NB4 (cell line): Measurements from ENCODE around the gene PCSK5.
"Not testable (repeated sequence)": the region's sequence is repeated elsewhere in the genome, so short reads cannot be mapped to it uniquely, and the experiment has no call there.

Experiments used
- DNase-seq: peaks from one replicate; pipeline ENCODE4 v3.0.0; 2010; ENCODE audit warnings: low read depth
- H3K4me3 ChIP-seq: one replicate; pipeline ENCODE4 v1.5.1; 2011; ENCODE audit warnings: mild to moderate bottlenecking, low read depth, low read length, moderate library complexity
- CTCF ChIP-seq: IDR thresholded peaks from one replicate; pipeline ENCODE4 v1.5.1; 2012; ENCODE audit warnings: low read depth, low read length
- MAX ChIP-seq: IDR thresholded peaks from 2 replicates; pipeline ENCODE4 v1.6.1; 2011; ENCODE audit warnings: low read depth, low read length
- MYC ChIP-seq: IDR thresholded peaks from 2 replicates; pipeline ENCODE4 v1.6.1; 2011; ENCODE audit warnings: low read depth, low read length
- POLR2A ChIP-seq: IDR thresholded peaks from 2 replicates; pipeline ENCODE4 v1.6.1; 2011; ENCODE audit warnings: mild to moderate bottlenecking; ENCODE audit not compliant: insufficient read length; ENCODE audit errors: extremely low read depth

Gene PCSK5

GRCh38 chr9:75851917-75852316 lies 38.6 kb upstream of the PCSK5 start:
- no peak for DNase-seq
- TF ChIP-seq CTCF (no peak), POLR2A (no peak), MAX (no peak), MYC (no peak)
- no peak overlapping the region for H3K4me3 ChIP-seq

GRCh38 chr9:75852746-75853145 lies 37.7 kb upstream of the PCSK5 start:
- no peak for TF ChIP-seq CTCF
- TF ChIP-seq MYC, result no peak
- TF ChIP-seq POLR2A, result no peak
- TF ChIP-seq MAX, result no peak
- H3K4me3 ChIP-seq, result no peak overlapping the region
- DNase-seq, result no peak

- no peak overlapping the region for H3K4me3 ChIP-seq
- no peak for TF ChIP-seq MYC
- TF ChIP-seq CTCF, result peak; percentile 22
- peak; percentile 7 for DNase-seq
Observed at GRCh38 chr9:75855509-75855908, 35.0 kb upstream of the PCSK5 start.

GRCh38 chr9:75858497-75859092 lies 31.9 kb upstream of the PCSK5 start:
- H3K4me3 ChIP-seq, result no peak overlapping the region
- TF ChIP-seq MAX (no peak), MYC (no peak), CTCF (no peak), POLR2A (no peak)
- DNase-seq, result no peak

GRCh38 chr9:75864266-75864665 lies 26.2 kb upstream of the PCSK5 start:
- H3K4me3 ChIP-seq, result no peak overlapping the region
- no peak for TF ChIP-seq CTCF
- TF ChIP-seq MYC, result no peak
- TF ChIP-seq MAX, result no peak
- no peak for TF ChIP-seq POLR2A
- DNase-seq, result no peak

- no peak overlapping the region for H3K4me3 ChIP-seq
- TF ChIP-seq MYC, result no peak
- TF ChIP-seq CTCF, result peak; percentile 43
- DNase-seq, result peak; percentile 28
Observed at GRCh38 chr9:75866273-75866871, 24.1 kb upstream of the PCSK5 start.

- not testable (repeated sequence) for DNase-seq, H3K4me3 ChIP-seq
Observed at GRCh38 chr9:75868526-75868925, 21.9 kb upstream of the PCSK5 start.
